ENCODE results near the gene COL6A2.
A peak's percentile ranks its signal among the peaks of the same experiment; 100 is the strongest.

COL6A2 gene

DNA sequence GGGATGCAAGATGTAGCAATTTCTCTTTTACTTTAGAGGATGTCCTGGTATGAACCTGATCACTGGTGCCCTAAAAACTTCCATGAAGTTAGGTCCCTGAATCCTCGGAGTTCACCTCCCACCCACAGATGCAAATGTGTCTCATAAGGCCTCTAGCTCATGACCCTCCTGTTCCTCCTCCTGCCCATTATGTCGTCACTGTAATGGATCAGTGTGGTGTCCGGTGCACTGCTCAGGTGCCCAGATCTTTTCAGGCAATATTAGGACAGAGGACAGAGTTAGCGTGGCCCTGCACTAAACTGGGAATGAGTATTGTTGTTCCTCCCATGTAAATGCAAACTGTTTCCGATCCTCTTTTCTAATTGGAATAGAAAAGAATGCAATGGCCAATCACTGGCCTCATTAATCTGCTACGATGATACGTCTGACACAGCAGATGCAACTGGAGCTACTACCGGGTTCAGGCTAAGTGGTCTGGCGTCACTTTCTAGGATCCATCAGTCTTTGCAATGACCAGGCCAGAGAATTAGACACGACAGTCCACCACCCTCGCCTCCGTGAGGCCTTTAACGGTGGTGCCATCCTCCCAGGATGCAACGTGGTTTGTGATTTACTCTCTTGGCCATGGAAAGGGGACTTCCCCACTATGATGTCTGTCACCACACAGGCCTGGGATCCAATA, 3.4 kb upstream of the COL6A2 start:
- peak; percentile 42 for DNase-seq

DNA sequence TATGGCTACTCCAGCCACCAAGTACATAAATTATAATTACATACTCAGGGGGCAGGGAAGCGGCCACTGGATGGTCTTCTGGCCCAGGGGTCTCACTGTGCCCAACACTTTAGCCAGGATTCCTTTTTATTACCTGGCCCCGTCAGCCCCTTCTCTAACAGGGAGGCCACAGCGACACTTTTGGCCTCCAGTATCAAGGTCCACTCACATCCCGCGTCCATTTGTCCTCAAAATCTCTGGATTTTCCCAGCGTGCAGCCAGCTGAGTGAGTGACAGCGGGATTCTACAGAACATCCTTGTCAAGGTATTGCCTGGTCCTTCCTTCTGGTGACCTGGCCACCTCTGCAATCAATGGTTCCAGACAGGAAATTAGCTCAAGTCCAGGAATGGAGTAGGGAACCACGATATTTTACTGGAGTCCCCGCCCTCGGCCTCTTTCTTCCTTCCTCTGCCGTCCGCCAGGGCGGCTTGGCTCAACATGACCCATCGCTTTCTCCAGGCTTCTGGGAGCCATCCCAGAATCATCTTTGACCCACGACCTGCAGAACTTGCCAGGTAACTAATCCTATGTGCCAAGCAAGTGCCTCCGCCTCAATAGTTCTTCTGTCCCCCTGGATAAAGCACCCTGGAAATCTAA, 2.7 kb upstream of the COL6A2 start:
- peak; percentile 28 for DNase-seq

DNA sequence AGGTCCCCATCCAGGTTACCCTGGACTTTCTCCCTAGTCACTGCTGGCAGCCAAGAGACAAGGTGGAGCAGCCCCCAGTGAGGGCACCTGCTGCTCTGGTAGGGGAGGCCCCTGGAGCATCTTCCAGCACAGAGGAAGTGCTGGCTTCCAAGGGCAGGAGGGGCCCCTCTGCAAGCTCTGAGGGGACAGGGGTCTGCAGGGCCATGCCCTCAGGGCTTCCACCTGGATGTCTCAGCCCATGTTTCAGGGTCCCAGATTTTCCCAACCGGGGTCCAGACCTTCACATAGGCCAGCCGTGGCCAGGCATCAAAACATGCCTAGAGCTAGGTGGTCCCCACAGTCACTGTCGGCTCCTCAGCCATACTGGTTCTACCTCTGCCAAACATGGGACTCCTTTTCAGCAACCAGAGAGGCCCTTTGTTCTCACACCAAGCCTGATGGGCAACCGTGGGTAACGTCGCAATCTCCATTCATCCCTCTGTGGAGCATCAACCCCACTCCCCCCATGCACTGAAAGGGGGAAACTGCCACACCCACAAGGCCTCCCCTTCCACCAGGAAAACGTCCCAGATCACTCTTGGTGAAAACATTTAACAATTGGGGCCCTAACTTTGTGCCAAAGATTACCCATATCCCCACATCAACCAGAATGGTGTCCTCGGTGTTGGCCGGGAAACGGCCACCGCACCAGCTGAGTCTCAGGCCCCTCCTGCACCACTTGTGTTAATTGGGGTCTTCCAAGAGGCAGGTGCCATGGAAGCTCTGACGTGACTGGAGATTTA, 1.9 kb upstream of the COL6A2 start:
- DNase-seq, result peak; percentile 43

DNA sequence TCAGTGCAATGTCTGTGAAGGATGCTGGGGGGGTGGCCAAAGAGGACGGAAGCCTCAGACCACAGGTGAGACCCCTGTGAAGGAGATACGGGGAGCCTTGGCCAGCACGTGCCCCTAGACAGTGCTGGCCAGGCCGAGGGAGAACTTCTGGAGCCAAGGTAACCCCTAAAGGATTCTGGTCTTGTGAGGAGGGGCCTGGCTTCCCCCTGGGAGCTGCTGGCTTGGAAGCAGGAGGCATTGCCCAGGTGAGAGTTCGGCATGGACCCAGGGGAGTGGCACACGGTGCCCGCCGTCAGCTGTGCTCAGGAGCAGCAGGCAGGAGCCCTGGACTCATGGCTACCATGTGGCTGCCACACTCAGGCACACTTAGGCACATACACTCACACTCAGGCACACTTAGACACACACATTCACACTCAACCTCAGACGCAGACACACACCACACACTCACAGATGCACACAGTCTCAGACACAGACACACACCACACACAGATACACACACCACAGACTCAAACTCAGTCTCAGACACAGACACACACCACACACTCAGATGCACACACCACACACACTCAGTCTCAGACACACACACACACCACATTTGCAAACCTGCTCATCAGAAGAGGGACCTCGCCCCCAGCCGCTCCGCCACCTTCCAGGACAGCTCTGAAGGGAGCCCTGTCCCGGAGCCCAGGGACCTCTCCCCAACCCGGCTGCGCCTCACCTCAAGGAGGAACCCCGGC, 1.1 kb upstream of the COL6A2 start:
- peak; percentile 53 for DNase-seq

DNA sequence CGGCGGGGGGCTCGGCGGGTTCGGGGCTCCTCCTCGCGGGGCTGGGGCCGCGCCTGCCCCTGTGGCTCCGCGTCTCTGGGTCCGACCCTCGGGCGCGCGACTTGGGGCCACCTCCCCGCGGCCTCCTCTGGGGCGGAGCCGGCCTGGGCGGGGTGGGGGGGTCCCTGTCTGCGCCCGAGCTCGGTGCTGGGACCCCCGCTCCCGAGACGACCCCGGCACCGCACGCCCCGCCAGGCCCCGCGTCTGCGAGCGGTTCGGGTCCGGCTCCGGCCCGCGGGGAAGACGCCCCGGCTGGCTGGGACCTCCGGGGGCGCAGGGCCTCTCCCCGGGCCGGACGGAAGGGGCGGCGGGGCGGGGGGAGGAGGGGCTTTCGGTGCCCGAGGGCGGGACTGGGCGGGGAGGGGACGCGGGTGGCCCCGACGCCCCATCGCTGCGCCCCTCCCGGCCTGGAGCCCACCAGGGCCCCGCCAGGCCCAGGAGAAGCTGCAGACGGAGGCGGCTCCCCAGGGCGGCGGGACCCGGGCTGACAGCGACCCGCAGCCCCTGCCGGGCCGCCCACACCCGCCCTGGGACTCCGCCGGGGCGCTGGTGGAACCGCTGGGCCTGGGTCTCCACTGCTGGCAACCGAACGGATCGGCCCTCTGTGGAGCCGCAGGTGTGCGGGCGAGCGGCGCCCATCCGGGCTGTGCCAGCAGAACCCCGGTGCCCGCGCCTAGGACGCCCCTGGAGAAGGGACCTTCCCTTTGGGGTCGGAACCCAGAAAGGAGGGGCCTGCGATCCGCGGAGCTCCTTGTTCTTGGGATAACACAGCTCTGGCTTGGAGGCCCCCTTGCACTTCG, 610 bp downstream of the COL6A2 start:
- DNase-seq, result peak; percentile 62

DNA sequence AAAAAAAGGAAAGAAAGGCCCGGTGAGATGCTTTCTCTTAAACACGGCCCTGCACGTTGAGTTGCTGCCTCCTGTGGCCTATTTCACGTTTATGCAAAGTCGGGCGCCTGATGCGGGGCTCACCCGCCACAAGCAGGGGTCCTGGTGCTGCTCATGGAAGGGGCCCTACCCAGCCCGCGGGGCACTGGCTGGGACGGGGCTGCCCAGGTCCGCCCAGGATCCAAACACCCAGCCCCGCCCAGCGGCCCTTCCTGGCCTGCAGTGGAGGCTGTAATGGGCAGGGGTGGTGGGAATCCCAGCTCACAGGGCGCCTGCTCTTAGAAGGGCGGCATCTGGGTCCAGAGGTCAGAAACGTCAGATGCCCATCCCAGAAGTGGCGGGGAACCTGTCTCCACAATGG, 1.6 kb downstream of the COL6A2 start:
- DNase-seq, result peak; percentile 68

DNA sequence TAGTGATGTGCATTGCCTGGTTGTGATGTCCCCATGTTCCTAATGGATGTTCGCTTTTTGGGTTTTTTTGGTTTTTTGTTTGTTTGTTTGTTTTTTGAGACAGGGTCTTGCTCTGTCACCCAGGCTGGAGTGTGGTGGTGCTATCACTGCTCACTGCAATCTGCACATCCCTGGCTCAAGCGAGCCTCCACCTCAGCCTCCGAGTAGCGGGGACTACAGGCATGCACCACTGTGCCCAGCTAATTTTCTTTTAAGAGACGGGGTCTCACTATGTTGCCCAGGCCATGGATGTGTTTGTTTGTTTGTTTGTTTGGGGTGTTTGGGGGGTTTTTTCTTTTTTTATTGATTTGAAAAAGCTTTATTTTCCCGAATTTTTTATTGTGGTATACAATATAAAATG, 2.1 kb downstream of the COL6A2 start:
- DNase-seq, result peak; percentile 18

DNA sequence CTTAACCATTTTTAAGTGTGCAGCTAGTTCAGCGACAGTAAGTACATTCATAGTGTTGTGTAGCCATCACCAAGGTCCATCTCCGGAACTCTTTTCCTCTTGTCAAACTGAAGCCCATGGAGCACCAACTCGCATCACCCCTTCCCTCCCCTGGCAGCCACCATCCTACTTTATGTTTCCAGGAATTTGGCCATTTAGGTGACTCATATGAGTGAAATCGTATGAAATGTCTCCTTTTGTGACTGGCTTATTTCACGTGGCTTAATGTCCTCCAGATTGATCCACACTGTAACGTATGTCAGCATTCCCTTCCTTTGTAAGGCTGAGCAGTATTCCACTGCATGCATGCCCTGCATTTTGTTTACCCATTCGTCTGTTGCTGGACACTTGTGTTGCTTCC, 2.5 kb downstream of the COL6A2 start:
- peak; percentile 14 for DNase-seq

DNA sequence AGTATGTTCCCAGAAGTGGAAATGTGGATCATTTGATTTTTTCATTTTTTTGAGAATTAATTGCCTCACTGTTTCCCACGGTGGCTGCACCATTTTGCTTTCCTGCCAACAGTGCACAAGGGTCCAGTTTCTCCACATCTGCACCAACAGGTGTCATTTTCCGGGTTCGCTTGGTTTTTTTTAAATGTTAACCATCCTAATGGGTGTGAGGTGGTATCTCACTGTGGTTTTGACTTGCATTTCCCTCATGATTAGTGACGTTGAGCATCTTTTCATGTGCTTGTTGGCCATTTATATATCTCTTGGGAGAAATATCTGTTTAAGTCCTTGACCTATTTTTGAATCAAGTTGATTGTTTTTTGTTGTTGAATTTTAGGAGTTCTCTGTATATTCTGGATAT, 3.0 kb downstream of the COL6A2 start:
- DNase-seq, result peak; percentile 1

DNA sequence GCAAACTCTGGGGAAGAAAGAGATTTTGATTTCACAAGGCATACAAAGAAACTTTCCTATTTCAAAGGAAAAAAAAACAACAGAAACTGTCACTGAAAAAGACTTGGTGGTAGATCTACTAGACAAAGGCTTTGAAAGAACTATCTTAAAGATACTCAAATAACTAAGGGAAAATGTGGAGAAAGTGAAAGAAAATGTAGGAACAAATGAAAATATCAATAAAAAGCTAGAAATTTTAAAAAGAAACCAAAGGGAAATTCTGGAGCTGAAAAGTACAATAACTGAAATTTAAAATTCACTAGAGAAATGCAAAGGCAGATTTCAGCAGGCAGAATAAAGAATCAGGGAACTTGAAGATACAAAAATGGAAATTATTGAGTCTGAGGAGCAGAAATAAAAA, 6.2 kb downstream of the COL6A2 start:
- DNase-seq, result no peak

DNA sequence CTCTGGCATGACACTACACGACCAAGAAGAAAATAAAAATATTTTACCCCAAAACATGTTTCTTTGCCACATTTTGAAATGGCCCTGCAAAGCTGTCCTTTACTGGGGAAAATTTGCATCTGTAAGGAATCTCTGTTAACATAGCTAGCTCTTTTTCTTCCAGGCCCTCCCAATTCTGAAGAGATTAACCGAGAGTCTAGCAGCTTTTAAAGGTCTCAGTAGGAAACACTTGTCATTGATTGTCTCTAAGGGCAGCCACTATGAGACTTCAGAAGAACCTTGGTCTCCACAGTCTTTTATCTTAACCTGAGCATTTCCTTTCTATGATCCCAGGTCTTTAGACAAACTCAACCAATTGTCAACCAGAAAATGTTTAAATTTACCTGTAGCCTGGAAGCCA, 9.5 kb downstream of the COL6A2 start:
- DNase-seq, result peak; percentile 4

DNA sequence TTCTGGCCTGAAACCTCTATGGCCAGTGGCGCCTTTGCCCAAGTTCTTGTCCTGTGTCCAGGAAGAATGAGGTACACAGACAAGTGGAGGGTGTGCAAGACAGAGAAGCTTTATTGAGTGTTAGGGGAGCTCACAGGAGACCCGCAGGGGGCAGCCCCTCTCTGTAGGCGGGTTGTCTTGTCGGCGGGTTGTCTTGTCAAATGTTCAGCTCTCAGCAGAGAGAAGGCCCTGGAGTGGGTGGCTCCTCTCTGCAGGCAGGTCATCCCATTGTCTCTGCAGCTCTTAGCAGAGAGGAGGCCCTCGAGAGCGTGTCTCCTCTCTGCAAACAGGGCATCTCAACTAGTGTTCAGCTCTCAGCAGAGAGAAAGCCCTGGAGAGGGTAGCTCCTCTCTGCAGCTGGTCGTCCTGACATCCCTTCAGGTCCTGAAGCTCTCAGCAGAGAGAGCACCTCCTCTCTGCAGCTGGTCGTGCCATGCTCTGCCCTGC, 11.0 kb downstream of the COL6A2 start:
- no peak for DNase-seq

DNA sequence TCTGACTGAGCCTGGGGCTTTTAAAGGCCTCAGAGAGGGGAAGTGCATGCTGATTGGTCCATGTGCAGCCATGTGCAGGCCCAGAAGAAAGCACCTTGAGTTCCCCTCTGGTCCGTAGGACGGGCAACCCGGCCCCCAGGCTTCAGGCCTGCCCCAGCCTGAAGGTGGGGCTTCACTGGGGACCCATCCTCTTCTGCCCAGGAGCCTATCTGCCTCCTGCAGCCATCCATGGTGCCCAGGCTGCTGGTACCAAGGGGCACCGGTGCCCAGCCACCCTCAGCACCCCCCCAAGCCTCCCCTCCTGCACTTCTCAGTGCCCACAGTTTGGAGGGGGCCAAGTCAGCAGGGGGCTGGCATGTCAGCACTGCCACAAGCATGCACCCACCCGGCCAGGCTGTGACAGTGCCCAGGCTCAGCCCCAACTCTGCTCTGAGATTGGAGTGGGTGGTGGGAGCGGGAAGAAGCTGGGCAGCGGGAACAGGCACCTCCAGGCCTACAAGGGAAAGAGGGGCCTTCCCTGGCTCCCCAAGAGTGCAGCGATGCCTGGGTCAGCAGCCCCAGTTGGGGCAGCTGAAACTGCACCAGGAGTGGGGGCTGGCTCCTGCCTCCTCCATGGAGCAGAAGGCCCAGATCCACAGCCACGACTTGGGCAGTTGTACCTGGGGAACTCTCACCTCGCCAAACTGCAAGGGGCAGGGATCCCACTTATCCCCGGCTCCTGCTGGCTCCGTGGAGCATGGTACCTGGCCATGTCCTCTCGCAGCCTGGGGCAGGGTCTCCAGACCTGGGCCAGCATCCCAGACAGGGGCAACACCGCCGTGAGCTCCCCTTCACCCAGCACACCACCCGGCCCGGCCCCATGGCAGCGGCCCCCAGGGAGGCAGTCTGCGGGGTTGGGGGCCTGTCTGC, 11.7 kb downstream of the COL6A2 start:
- DNase-seq, result peak; percentile 52

DNA sequence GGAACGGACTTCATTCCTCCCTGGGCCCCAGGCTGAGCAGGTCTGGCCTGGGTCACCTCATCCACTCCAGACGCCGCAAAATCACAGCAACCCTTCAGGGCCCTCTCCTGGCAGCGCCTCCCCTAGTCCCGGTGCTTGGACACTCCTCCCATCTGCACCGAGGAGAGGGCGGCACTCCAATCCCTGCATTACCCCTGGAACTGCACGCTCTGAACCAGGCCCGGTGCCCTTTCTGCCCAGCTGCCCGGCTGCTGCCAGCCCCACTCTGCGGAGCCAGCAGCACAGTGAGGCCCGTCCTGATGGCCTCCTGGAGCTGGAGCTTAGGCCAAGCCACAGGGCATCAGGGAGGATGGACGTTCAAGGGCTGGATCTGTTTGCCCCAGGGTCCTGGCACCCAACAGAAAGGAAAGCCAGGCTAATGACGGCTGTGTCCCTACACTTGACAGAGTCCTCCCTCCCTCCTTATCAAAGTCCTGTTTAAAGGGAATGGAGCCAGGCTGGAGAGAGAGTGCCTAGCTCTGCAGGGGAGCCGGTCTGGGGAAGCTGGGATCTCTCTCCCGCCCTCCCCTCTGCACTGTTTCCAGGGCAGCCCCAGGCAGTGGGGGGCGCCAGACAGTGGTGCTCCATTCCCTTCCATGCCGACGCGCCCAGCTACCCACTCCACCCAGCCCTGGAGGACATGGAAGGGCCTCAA, 12.7 kb downstream of the COL6A2 start:
- DNase-seq, result peak; percentile 48

DNA sequence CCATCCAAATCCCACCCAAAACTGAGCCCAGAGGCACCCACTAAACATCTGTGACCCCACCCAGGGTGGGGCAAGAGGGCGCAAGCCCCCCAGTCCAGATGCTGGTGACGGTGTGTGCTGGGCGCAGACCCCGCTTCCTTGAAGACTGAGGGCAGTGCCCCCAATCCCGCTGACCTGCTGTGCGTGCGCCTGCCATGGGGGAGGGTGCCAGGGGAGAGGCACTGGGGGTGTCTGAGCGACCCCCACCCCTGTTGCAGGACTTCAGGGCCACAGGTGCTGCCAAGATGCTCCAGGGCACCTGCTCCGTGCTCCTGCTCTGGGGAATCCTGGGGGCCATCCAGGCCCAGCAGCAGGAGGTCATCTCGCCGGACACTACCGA, 13.3 kb downstream of the COL6A2 start:
- DNase-seq, result peak; percentile 36

DNA sequence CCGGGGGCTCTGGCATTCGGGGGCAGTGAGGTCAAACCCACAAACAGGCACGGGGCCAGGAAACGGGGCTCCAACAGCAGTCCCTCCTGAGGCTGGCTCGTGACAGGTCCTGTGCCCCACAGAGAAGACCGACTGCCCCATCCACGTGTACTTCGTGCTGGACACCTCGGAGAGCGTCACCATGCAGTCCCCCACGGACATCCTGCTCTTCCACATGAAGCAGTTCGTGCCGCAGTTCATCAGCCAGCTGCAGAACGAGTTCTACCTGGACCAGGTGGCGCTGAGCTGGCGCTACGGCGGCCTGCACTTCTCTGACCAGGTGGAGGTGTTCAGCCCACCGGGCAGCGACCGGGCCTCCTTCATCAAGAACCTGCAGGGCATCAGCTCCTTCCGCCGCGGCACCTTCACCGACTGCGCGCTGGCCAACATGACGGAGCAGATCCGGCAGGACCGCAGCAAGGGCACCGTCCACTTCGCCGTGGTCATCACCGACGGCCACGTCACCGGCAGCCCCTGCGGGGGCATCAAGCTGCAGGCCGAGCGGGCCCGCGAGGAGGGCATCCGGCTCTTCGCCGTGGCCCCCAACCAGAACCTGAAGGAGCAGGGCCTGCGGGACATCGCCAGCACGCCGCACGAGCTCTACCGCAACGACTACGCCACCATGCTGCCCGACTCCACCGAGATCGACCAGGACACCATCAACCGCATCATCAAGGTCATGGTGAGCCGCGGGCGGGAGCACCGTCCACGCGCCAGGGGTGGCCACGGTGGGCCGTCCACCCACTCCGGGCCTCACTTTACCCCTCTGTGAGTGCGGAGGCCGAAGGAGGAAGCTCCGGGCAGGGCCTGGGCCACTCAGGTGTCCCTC, 14.2 kb downstream of the COL6A2 start:
- peak; percentile 50 for DNase-seq

DNA sequence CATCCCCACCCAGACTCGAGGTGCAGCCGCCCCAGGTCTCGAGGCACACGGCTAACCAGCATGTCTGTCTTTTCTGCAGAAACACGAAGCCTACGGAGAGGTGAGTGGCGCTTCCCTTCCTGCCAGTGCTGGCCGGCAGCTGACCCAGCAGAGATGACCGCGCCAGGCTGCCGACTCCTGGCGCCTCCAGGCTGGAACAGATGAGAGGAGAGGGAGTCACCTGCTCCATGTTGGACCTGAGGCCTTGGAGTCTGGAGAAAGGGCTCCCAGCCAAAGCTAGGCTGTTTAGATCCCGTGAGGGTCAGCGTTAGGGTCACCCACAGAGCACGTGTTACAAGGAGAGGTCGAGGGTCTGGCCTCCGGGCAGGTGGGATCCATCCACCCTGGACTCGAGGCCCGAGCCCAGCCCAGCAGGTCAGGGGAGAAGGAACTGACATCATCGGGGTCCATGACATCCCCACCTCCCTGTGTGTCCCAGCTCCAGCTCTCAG, 14.9 kb downstream of the COL6A2 start:
- DNase-seq, result peak; percentile 41

DNA sequence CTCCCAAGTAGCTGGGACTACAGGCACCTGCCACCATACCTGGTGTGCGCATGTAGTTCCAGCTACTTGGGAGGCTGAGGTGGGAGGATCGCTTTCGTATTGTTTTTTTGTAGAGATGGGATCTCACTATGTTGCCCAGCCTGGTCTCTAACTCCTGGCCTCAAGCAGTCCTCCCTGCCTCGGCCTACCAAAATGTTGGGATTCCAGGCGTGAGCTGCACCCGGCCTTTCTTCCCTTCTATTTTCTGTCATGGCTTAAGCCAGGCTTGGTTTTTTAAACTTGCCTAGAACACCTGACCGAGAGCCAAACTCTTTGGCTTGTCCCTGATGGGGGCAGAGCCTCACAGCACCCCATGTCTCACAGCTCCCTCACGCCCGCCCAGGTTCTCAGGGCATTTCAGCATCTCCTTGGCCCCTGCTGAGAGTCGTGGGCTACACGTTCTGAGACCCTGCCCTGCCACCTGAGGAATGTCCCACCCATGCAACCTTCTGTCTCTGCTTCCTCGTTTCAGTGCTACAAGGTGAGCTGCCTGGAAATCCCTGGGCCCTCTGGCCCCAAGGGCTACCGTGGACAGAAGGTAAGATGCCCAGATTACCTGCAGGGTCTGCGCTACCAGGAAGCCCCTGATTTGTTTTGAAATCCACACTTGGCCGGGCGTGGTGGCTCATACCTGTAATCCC, 15.7 kb downstream of the COL6A2 start:
- peak; percentile 35 for DNase-seq

DNA sequence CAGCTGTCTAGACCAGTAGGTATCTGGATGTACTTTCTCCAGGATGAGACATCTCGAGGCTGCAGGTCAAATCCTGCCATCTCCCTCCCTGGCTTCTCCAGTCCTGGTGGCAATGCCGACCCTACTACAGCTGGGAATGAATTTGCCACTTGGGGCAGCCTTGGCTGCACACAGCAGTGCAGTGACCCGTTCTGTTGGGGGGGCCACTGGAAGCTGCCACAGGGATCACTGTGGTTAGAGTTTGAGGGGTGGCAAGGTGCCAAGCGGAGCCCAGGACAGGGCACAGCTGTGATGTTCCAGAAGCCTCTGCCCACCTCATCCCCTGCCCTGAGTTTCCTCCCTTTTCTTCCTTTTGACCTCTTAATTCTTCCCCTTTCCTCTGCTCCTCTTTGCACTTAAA, 17.1 kb downstream of the COL6A2 start:
- DNase-seq, result peak; percentile 18
